ENCODE results near the gene TARS3. TPM values are rescaled to one million over a fixed set of nuclear protein-coding genes. Genes with fewer than 3 reads are reported as not detected.

The TARS3 gene
- total RNA-seq, 4 donors from 2014 or later, result 22.8 to 58.6 (median 26.6) TPM

DNA sequence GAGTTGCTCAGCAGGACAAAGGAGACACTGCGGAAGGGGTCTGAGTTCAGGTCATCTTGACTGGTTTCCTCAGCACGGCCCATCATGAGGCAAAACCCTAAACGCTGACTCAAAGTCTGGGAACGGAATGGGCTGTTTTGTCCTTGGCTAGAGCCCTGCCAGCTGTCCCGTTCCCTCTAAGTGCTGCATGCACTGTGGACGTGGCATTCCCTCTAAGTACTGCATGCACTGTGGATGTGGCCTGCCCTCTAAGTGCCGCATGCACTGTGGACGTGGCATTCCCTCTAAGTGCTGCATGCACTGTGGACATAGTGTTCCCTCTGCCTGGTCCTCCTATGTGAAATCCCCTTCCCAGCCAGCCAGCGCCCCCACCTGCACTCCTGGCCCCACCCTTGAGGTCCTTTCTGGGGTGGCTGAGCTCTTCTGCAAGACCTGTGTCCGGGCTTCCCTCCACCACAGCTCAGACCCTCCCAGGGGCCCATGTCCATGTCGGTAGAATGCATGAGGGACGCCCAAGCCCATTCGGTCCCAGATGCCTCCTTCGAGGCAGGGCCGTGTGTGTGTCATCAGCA, 108.8 kb downstream of the TARS3 start:
- 64 to 92% methylated on average over 4 to 15 of the region's 15 CpGs for WGBS, 2 donors
- intact Hi-C loops (cut with DNase I), result no loop called here
- Histone ChIP-seq H3K9me3 (no peaks in the 10 kb centered on the region), H3K4me1 (peaks cover 14 to 20% of the 10 kb centered on the region in 2 donors), H3K36me3 (no peaks in the 10 kb centered on the region), H3K27me3 (no peaks in the 10 kb centered on the region), H3K4me3 (replicated peaks in 1 of 3) (no peak overlapping the region), H3K27ac (no peak overlapping the region)
- DNase-seq, result no peak
- TF ChIP-seq POLR2A (IDR thresholded peaks at IDR 0.05), result no peak
- TF ChIP-seq, protein P1, sequence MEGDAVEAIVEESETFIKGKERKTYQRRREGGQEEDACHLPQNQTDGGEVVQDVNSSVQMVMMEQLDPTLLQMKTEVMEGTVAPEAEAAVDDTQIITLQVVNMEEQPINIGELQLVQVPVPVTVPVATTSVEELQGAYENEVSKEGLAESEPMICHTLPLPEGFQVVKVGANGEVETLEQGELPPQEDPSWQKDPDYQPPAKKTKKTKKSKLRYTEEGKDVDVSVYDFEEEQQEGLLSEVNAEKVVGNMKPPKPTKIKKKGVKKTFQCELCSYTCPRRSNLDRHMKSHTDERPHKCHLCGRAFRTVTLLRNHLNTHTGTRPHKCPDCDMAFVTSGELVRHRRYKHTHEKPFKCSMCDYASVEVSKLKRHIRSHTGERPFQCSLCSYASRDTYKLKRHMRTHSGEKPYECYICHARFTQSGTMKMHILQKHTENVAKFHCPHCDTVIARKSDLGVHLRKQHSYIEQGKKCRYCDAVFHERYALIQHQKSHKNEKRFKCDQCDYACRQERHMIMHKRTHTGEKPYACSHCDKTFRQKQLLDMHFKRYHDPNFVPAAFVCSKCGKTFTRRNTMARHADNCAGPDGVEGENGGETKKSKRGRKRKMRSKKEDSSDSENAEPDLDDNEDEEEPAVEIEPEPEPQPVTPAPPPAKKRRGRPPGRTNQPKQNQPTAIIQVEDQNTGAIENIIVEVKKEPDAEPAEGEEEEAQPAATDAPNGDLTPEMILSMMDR (IDR thresholded peaks at IDR 0.05), result no peak

DNA sequence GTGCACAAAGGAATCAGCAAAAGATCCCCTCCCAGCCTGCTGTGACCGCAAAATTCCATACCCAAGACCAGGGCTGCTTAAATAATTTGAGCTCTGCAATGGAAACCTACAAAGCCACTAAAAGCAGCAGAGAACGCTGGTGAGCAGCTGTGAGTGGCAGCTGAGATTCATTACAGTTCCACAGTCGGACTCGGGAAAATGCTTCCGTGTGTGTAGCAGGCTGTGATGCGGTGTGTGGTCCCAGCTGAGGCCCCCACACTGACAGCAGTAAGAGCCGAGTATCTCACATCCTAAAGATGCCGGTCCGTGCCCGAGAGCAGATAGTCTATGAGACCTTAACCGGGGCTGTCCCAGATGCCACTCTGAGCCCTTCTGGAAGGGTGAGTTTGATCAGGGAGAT, 109.5 kb downstream of the TARS3 start:
- no peaks in the 10 kb centered on the region for H3K27me3 ChIP-seq
- 93 to 95% methylated on average over 11 of the region's 11 CpGs for WGBS, 2 donors
- TF ChIP-seq POLR2A (IDR thresholded peaks at IDR 0.05), result no peak
- TF ChIP-seq, protein P1 (IDR thresholded peaks at IDR 0.05), result no peak
- no peak overlapping the region for H3K27ac ChIP-seq
- H3K9me3 ChIP-seq, result no peaks in the 10 kb centered on the region
- intact Hi-C loops (cut with DNase I), result no loop called here
- H3K4me1 ChIP-seq, result peaks cover 14 to 20% of the 10 kb centered on the region in 2 donors
- no peak overlapping the region for H3K4me3 ChIP-seq (replicated peaks in 1 of 3)
- no peak for DNase-seq
- no peaks in the 10 kb centered on the region for H3K36me3 ChIP-seq

DNA sequence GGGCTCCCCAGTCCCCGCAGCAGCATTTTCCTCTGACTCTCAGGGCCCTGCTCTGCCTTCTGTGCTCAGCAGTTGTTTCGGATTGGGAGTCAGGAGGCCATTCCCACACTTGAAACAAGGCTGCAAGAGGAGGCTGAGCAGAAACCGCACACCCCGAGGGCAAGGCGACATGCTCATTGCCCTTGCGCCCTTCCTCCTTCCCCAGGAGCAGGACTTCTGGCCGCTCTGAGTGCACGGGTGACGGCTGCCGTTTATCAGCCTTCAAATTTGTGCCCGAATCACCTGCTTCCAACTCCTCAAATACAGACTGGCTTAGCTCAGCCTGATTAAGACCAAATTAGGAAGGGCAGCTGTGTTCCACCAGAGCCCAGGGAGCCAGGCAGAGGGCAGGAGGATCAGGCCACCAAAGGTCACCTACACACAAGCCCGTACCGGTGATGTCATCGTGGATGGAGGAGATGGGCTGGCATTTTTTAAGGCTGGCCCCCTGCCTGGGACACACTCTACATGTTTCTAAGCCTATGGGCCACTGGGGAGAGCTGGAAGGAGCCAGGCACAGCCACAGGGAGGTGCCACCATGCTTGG, 110.2 kb downstream of the TARS3 start:
- Histone ChIP-seq H3K27ac (no peak overlapping the region), H3K9me3 (no peaks in the 10 kb centered on the region), H3K27me3 (no peaks in the 10 kb centered on the region), H3K4me3 (replicated peaks in 1 of 3) (no peak overlapping the region), H3K36me3 (no peaks in the 10 kb centered on the region), H3K4me1 (peaks cover 14 to 20% of the 10 kb centered on the region in 2 donors)
- no peak for TF ChIP-seq POLR2A (IDR thresholded peaks at IDR 0.05)
- TF ChIP-seq, protein P1 (IDR thresholded peaks at IDR 0.05), result no peak
- DNase-seq, result no peak
- intact Hi-C loops (cut with DNase I), result no loop called here
- 86 to 87% methylated on average over 14 of the region's 14 CpGs for WGBS, 2 donors

DNA sequence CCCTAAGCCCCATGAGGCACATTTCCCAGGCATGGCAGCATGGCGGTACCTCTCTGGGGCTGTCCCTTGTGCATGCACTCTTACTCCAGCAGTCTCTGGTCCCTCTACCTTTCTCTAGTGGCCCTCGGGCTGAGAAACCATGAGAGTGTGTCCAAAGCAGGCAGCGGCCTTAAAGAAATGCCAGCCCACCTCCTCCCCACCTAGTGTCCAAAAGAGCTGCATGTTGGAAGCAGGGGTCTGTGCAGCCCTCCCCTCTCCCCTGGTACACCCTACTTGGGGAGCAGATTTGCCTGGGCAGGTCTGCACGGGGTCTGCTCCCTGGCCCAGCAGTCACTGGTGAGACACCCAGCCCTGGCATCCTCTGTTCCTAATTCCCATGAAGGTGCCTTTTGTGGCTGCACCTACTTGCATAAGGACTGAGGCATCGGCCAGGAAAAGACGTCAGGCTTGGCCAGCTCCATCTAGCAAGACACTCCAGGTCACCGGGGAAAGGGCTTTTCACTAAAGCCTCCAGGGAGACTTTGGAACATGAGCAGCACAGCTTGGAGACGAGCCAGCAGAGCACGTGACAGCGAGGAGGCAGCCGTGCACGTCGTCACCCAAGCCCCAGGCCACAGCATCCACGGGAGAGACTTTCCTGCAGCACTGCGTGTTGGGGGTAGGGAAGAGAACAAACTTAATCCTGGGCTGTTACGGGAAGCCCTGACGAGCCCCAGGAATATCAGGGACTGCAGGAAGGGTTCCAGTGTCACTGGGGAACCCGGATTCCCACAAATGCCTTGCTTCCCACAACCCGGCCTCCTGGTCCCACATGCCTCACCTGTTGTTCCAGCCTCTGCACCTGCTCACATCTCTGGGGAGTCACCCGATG, 110.9 kb downstream of the TARS3 start:
- H3K4me1 ChIP-seq, result peaks cover 14 to 20% of the 10 kb centered on the region in 2 donors
- intact Hi-C loops (cut with DNase I), result no loop called here
- no peak overlapping the region for H3K4me3 ChIP-seq (replicated peaks in 1 of 3)
- H3K9me3 ChIP-seq, result no peaks in the 10 kb centered on the region
- H3K27me3 ChIP-seq, result no peaks in the 10 kb centered on the region
- no peak for TF ChIP-seq POLR2A (IDR thresholded peaks at IDR 0.05)
- TF ChIP-seq, protein P1 (IDR thresholded peaks at IDR 0.05), result no peak
- no peak overlapping the region for H3K27ac ChIP-seq
- 39 to 51% methylated on average over 5 to 20 of the region's 20 CpGs for WGBS, 2 donors
- H3K36me3 ChIP-seq, result no peaks in the 10 kb centered on the region
- DNase-seq, result peak; percentile 94

DNA sequence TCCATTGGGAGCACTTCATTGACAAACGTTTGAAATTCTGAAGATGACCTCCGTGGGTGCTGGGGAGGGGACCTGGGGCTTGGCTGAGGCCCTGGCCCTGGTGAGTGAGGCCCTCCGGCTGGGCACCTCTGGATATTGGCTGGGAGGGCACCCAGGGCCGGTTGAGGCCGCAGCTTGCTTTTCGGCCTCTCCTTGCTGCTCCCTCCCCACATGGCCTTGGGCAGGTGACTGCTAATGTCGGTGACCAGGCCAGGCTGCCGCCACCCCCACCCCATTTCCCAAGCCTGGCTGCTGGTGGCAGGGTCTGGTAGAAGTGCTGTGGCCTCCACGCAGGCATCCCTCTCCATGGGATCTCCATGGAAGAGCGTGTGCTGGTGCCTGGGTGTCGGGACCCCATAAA, 111.6 kb downstream of the TARS3 start:
- Histone ChIP-seq H3K9me3 (no peaks in the 10 kb centered on the region), H3K4me1 (peaks cover 14 to 20% of the 10 kb centered on the region in 2 donors), H3K27me3 (no peaks in the 10 kb centered on the region), H3K27ac (no peak overlapping the region), H3K4me3 (replicated peaks in 1 of 3) (no peak overlapping the region), H3K36me3 (no peaks in the 10 kb centered on the region)
- intact Hi-C loops (cut with DNase I), result no loop called here
- no peak for TF ChIP-seq POLR2A (IDR thresholded peaks at IDR 0.05)
- TF ChIP-seq, protein P1 (IDR thresholded peaks at IDR 0.05), result no peak
- 92 to 100% methylated on average over 2 to 6 of the region's 11 CpGs for WGBS, 2 donors
- no peak for DNase-seq

All from thyroid gland (tissue), 4 donors.